ENCODE measurements around the gene MED31.

Gene MED31

GRCh38 chr17:6683081-6683684 lies 31.8 kb upstream of the MED31 start:
- TF ChIP-seq CTCF (IDR thresholded peaks at IDR 0.05; ENCODE audit: low read depth, low read length), result no peak
- no peak overlapping the region for H3K4me3 ChIP-seq (ENCODE audit: low read depth, low read length)

GRCh38 chr17:6682339-6682738 lies 30.9 kb upstream of the MED31 start:
- TF ChIP-seq CTCF (IDR thresholded peaks at IDR 0.05; ENCODE audit: low read depth, low read length), result no peak
- no peak overlapping the region for H3K4me3 ChIP-seq (ENCODE audit: low read depth, low read length)

- no peak for TF ChIP-seq CTCF (IDR thresholded peaks at IDR 0.05; ENCODE audit: low read depth, low read length)
These were observed 30.3 kb upstream of the MED31 start for GRCh38 chr17:6681671-6682070.

GRCh38 chr17:6681176-6681575 lies 29.8 kb upstream of the MED31 start:
- TF ChIP-seq CTCF (IDR thresholded peaks at IDR 0.05; ENCODE audit: low read depth, low read length), result no peak
- no peak overlapping the region for H3K4me3 ChIP-seq (ENCODE audit: low read depth, low read length)

More at GRCh38 chr17:6681671-6682070, 30.3 kb upstream of the MED31 start:
- no peak overlapping the region for H3K4me3 ChIP-seq (ENCODE audit: low read depth, low read length)

- no peak overlapping the region for H3K4me3 ChIP-seq (ENCODE audit: low read depth, low read length)
- no peak for TF ChIP-seq CTCF (IDR thresholded peaks at IDR 0.05; ENCODE audit: low read depth, low read length)
These were observed 27.8 kb upstream of the MED31 start for GRCh38 chr17:6679241-6679640.

GRCh38 chr17:6677946-6678345 lies 26.5 kb upstream of the MED31 start:
- TF ChIP-seq CTCF (IDR thresholded peaks at IDR 0.05; ENCODE audit: low read depth, low read length), result no peak
- H3K4me3 ChIP-seq (ENCODE audit: low read depth, low read length), result no peak overlapping the region

- no peak for TF ChIP-seq CTCF (IDR thresholded peaks at IDR 0.05; ENCODE audit: low read depth, low read length)
These were observed 25.9 kb upstream of the MED31 start for GRCh38 chr17:6677158-6677831.

More at GRCh38 chr17:6677158-6677831, 25.9 kb upstream of the MED31 start:
- no peak overlapping the region for H3K4me3 ChIP-seq (ENCODE audit: low read depth, low read length)

Measured in WI38 (cell line).